T1000 (cell line): ENCODE data around the gene CAMK1.
A peak's percentile ranks its signal among the peaks of the same experiment; 100 is the strongest.

Experiments used
- DNase-seq: peaks from one replicate; lab custom pipeline; 2025; ENCODE audit warnings: mixed read lengths; lab: John Stamatoyannopoulos, UW

Gene CAMK1

GRCh38 chr3:9793161-9793781 is 23.5 kb upstream of the CAMK1 start:
- no peak for DNase-seq

- DNase-seq, result peak; percentile 95
Measured at GRCh38 chr3:9792405-9793160, 22.8 kb upstream of the CAMK1 start, which contains the start of the genes ARPC4 and TADA3. Gene ARPC4, plus strand, starts transcription at chr3:9793082. Its CDS starts 40 bp downstream, at chr3:9793122. Gene TADA3, minus strand, starts transcription at chr3:9792473. Its CDS starts 1,007 bp downstream, at chr3:9791466.

- no peak for DNase-seq
Measured at GRCh38 chr3:9791790-9792404, 22.1 kb upstream of the CAMK1 start.

DNA sequence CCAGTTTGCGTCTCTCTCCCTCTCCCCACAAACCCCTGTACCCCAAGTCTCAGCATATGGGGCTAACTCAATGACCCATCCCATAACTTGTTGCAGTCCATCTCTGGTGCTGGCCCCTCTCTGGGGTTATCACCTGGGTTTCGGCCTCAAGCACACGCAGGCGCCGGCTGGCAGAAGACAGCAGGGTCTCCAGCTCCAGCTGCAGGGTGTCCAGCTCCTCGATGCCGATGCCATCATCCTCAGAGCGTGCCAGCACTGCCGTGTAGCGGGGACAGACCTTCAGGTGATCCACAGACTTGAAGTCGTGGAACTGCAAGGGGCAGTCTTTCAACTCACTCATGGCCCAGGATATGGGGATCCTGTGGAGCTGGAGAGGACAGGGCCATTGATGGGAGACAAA is 21.4 kb upstream of the CAMK1 start:
- no peak for DNase-seq

DNA sequence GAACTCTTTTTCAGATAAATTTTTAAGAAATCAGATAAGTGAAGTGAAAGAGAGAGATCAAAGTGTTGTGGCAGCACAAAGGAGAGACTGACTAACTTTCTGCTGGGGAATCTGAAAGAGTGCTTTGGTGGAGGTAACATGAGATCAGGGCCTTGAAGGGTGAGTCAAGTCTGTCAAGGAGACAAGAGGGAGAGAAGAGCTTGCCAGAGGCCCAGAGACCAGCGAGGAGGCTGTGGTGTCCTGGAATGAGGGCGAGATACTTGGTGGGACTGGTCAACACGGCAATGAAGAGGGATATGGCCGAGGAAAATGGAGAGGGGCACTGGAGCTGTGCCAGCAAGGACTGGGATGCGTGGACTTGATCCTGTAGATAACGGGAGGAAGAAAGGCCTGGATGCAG is 18.0 kb upstream of the CAMK1 start:
- DNase-seq, result no peak

DNA sequence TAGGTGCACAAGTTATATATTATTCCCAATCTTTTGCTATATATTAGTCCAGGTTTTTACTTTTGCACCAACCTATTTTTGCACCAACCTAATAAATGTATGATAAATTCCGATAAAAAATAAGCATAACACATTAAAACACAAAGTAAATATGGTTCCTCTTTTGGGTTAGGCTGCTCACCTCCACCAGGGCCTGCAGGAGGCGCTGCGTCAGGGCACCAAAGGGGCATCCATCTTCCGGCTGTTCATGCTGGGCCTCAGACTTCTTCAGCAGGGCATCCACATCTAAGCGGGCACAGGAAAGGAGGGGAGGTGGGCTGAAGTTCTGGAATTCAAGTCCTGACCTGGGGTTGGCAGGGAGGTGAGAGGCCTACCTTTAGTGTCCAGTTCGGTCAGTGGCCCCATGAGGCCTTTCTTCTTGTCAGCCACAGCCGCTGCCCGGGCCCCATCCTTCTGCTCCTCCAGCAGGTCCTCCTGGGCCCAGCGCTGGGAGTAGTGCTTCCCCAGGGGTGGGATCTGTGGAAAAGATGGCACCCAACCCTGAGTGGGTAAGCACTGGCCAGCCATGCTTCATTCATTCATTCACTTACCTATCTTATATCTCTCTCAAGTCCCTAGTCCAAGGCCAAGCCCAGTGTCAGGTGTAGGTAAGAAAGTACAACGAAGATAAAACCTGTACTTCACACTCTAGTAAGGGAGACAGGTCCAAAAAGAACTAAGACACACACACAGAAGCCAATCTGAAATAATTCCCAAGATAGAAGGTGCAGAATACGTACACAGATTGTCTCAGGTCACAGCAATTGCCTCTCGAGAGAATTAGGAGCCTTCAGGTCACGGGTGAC is 17.3 kb upstream of the CAMK1 start:
- no peak for DNase-seq

- no peak for DNase-seq
Measured at GRCh38 chr3:9786209-9786739, 16.5 kb upstream of the CAMK1 start.

DNA sequence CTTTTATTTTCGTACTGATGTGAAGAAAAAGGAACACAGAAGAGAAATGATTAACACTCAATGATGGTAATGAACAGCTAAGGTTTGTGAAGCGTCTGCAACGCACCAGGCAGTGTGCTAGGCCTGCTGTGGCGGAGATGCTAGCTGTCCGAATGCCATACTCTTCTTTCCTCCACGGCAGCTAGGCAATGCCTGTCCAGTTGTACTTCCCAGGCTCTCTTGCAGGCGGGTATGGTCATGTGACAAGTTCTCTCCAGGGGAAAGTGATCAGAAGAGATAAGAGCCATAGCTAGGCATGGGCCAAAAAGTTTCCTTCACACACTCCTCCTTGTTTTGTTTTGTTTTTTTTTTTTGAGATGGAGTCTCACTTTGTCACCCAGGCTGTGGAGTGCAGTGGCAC is 15.9 kb upstream of the CAMK1 start:
- DNase-seq, result no peak

DNA sequence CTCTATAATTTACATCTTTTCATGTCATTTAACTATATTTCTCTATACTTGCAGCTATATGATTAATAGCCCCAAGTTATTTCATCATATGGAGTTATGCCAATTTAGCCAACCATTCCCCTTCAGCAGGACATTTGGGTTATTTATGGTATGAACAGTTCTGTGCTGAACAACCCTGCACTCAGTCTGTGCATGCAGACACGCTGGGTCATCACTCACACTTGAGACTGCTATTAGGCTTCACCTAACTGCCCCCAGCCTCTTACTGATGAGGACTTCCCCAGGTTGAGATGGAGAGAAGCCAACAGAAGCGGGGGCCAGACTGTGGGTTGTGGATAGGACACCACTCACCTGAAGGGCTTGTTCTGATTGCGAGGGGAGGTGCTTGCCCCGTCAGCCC is 15.2 kb upstream of the CAMK1 start:
- DNase-seq, result no peak

DNA sequence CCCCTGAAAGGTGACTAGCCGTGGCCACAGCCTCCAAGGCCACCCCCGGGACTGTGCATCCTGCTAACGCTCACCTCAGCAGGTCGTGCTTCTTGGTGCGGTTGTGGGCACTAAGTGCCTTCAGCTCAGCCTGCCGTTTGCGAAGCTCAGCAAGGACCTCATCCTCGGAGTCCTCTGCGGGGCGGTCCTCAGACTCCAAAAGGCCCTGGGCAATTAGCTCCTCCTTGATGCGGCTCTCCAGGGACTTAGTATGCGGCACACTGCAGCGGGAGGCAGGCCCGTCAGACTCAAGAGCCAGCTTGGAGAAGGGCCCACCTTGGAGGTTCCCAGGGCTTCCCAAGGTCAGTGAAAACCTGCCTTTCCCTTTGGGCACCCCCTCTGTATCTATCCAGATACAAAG is 14.2 kb upstream of the CAMK1 start:
- no peak for DNase-seq

DNA sequence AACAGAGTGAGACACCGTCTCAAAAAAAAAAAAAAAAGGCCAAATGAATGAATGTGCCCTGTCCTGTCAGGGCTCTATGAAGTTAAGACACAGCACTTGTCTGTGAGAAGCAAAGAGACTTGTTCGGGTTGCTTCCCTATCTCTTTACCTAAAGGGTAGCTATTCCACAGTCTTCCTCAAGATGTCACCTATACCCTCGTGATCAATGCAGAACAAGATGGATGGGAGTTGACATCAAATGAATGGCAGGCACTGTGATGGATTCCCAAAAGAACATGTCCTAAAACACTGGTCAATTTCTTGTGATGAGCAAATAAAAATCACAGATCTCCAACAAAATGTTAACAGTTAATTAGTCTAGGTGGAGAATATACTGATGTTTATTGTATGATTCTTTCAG is 13.0 kb upstream of the CAMK1 start:
- no peak for DNase-seq

DNA sequence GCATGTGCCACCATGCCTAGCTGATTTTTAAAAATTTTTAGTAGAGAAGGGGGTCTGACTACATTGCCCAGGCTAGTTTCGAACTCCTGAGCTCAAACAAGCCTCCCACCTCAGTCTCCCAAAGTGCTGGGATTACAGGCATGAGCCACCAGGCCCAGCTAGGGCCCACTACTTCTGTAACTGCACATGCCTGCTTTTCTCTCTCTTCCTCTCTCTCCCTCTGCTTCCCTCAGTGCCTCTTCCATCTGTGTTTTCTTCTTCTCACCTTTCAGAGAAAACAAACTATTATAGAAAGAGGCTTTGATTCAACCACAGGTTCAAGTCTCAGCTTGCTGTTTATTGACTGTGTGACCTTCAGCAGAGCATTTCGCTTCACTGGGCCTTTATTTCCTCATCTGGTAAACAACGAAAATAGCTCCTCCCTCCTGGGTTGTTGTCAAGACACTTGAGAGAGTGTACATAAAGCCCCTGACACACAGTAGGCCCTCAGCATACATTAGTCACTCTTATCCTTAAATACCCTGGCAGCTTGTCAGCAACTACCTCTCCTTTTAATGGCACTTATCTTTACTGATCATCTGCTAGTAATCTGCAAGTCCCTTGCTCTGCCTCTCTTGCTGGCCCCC is 12.3 kb upstream of the CAMK1 start:
- DNase-seq, result no peak

DNA sequence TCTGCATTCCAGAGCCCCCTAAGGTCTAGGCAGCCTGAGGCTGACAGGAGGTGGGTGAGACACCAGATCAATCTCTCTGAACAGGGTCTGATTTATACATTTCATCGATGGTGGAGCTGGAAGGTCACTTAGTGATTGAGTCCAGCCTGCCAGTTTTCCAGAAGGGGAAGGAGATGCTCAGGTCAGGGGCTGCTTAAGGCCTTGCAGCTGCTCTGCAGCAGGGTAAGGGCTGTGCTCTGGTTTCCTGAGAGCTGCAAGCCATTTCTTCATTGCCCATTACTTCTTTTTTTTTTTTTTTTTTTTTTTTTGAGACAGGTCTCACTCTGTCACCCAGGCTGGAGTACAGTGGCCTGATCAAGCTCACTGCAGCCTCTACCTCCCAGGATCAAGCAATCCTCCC is 11.8 kb upstream of the CAMK1 start:
- DNase-seq, result no peak

- DNase-seq, result no peak
Measured at GRCh38 chr3:9780910-9781309, 11.2 kb upstream of the CAMK1 start.

DNA sequence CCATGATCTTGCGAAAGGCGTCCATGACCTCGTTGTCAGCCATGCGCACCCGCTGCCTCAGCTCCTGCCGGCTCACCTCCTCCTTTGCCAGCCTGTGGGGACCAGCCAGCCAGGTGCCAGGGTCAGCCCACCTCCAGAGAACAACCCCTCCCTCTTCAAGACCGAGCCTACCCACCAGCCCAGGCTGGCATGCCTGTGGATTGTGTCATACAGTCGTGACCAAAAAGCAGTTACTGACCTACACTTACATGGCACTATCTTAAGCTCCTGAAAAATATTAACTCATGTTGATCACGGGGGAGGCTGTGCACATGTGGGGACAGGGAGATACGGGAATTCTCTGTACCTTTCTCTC is 10.7 kb upstream of the CAMK1 start:
- DNase-seq, result no peak

- no peak for DNase-seq
Measured at GRCh38 chr3:9779721-9780457, 10.1 kb upstream of the CAMK1 start.

DNA sequence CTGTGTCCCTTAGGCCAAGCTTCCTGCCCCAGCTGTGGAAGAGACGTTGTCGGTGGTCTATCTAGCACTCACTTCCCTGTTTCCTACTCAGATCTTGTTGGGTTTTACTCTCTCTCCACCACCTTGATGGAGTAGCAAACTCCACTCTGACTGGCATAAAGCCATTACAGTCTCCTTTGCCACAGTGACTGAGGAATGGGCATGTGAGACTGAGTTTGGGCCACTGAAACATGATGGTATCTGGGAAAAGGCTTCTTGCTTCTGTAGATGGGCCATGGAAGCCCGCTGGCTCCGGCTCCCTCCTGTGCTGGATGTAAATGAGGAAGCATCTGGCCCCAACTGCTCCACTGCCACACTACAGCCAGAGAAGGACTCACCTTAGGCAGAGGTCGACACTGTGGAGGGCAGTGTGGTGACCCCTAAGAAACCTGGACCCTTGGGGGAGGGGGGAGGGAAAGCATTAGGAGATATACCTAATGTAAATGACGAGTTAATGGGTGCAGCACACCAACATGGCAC is 9.4 kb upstream of the CAMK1 start:
- no peak for DNase-seq

GRCh38 chr3:9778143-9779074 is 8.7 kb upstream of the CAMK1 start:
- DNase-seq, result no peak

DNA sequence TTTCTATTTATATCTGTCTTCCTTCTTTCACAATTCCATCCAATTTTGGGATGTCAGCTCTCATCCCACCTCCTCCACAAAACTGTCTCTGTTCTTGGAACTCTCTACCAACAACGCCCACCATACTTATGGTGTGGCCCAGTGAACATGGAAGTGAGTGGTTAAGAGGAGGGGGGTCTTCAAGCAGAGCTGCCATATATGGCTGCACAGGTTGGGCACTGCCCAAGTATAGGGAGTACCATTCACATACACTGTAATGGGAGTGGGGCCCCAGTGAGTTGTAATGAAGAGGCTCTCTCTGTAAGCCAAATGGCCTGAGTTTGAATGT is 7.9 kb upstream of the CAMK1 start:
- no peak for DNase-seq
